Stomach (tissue), 4 donors: ENCODE measurements around the gene NELFCD.

Experiments
- POLR2A ChIP-seq, 4 donors: fragments of 450-650 bp; IDR thresholded peaks; one replicate each; pipeline ENCODE4 v1.6.1; 2016; ENCODE audit warnings: antibody characterized with exemption in 4 of 4, control low read depth in 2 of 4, mild to moderate bottlenecking in 1 of 4, moderate library complexity in 1 of 4
- POLR2AphosphoS5 ChIP-seq, 3 donors: sonication (generic); formaldehyde crosslinking; IDR thresholded peaks; one replicate each; pipeline ENCODE4 v1.6.1; 2016; ENCODE audit warnings: antibody characterized with exemption in 3 of 3
- TF ChIP-seq, protein P1 (sequence below), 7 experiments: fragments of 450-650 bp in 4 of 7; fragments of 200-600 bp in 3 of 7; sonication (generic) in 3 of 7; IDR thresholded peaks; one replicate each; pipeline ENCODE4 v1.5.1; 2016 to 2019; ENCODE audit warnings: antibody characterized with exemption in 7 of 7, control low read depth in 2 of 7, mild to moderate bottlenecking in 1 of 7

DNA sequence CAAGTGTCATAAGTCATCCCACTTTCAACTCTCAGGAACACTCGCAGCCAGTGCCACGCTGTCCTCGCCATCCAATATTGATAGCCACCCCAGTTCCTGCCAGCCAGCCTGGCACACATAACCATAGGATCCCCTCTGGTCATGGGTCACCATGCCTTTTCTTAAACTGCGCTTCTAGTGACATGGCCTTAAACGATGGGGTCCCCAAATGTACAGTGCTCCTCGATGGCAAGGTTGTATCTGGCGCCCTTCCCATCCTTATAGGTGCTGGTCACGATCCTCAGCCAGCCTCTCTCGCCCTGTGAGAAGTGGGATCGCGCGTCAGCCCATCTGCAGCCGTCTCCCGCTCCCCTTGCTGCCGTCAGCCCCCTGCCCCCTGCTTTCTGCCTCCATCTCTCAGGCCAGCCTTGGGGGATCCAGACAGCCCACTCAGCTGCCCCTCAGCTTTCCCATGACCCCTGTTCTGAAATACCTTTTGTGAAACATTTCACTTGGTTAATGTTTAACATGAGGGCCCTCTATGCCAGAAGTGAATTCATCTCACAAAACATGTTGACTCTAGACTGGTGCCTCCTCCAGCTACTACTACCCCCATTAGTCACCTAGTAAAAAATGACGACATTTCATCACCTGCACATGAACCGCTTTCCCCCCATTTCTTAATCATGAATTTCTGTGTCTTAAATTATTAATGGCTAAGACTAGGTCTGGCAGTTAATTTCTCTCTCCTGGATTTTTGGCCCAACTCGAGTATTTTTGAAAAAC lies 14.6 kb downstream of the NELFCD start:
- TF ChIP-seq, protein P1, sequence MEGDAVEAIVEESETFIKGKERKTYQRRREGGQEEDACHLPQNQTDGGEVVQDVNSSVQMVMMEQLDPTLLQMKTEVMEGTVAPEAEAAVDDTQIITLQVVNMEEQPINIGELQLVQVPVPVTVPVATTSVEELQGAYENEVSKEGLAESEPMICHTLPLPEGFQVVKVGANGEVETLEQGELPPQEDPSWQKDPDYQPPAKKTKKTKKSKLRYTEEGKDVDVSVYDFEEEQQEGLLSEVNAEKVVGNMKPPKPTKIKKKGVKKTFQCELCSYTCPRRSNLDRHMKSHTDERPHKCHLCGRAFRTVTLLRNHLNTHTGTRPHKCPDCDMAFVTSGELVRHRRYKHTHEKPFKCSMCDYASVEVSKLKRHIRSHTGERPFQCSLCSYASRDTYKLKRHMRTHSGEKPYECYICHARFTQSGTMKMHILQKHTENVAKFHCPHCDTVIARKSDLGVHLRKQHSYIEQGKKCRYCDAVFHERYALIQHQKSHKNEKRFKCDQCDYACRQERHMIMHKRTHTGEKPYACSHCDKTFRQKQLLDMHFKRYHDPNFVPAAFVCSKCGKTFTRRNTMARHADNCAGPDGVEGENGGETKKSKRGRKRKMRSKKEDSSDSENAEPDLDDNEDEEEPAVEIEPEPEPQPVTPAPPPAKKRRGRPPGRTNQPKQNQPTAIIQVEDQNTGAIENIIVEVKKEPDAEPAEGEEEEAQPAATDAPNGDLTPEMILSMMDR (IDR thresholded peaks at IDR 0.05) = no peak
- no peak for TF ChIP-seq POLR2A (IDR thresholded peaks at IDR 0.05)
- TF ChIP-seq POLR2AphosphoS5 (IDR thresholded peaks at IDR 0.05) = no peak
